ENCODE measurements around the gene RBM48.

DNA sequence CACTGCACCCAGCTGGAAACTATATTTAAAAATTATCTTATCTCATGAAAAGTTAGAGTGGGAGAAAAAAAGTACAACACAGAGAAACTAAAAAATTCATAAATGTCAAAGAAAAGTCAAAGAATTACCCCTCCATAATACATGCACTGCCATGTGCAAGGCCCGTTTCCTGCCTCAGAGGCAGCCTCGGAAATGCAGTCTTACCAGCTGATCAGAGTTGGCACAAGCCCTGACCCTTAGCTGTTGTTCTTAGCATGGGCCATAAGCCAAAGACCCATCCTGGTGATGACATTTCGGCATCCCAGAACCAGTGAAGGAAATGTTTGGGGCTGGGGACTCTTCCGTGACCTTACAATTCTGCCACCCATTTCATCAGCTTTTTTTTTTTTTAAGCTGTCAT is 21.6 kb downstream of the RBM48 start:
- TF ChIP-seq, protein P1, sequence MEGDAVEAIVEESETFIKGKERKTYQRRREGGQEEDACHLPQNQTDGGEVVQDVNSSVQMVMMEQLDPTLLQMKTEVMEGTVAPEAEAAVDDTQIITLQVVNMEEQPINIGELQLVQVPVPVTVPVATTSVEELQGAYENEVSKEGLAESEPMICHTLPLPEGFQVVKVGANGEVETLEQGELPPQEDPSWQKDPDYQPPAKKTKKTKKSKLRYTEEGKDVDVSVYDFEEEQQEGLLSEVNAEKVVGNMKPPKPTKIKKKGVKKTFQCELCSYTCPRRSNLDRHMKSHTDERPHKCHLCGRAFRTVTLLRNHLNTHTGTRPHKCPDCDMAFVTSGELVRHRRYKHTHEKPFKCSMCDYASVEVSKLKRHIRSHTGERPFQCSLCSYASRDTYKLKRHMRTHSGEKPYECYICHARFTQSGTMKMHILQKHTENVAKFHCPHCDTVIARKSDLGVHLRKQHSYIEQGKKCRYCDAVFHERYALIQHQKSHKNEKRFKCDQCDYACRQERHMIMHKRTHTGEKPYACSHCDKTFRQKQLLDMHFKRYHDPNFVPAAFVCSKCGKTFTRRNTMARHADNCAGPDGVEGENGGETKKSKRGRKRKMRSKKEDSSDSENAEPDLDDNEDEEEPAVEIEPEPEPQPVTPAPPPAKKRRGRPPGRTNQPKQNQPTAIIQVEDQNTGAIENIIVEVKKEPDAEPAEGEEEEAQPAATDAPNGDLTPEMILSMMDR (conservative IDR thresholded peaks at IDR 0.05; ENCODE audit: low read depth, low read length), result no peak
- TF ChIP-seq EZH2 (IDR thresholded peaks at IDR 0.05; ENCODE audit: borderline replicate concordance, low read depth, low read length, poor library complexity, severe bottlenecking), result no peak
